GM19043 (cell line): ENCODE results near the gene DDIT4.

ENCODE experiments used
- ATAC-seq: cut with Tn5 transposase; IDR thresholded peaks from one replicate; pipeline ENCODE4 v1.9.1; 2021; ENCODE audit warnings: low read depth; ENCODE audit not compliant: unreplicated experiment

The DDIT4 gene

GRCh38 chr10:72314263-72314662 is 40.5 kb downstream of the DDIT4 start:
- no peak for ATAC-seq

GRCh38 chr10:72315054-72315453 is 41.3 kb downstream of the DDIT4 start:
- ATAC-seq: no peak

DNA sequence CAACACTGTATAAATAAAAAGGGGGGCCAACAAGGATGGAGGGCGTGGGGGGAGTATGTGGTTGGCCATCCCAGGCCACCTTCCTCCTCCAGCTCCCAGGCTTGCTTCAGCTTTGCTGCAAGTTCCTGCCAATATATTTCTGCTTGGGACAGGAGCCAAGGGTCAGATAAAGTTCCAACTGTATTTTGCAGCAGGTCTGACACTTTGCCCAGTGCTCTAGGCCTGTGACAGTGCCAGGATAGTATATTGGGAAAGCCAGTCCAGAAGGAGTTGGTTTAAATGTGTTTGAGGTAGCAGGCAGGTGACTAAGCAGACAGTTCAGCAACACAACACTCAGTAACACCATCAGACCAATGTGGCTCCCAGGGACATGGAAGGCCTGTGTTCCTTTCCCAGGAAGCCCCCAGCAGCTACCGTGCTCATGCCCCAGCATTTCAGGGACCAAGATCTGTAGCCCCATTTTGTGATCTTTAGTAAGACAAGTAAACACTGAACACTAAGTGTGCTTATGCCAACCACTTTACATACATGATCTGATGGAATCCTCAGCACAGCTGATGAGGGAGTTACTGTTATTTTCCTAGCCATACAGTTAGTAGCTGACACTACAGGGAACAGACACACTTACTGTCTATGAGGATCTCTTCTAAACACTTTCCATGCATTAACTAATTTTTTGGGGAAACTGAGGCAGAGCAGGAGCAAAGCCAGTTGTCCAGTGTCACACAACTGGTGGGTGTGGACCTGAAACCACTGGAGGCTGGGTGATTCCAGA is 42.1 kb downstream of the DDIT4 start:
- ATAC-seq: no peak

DNA sequence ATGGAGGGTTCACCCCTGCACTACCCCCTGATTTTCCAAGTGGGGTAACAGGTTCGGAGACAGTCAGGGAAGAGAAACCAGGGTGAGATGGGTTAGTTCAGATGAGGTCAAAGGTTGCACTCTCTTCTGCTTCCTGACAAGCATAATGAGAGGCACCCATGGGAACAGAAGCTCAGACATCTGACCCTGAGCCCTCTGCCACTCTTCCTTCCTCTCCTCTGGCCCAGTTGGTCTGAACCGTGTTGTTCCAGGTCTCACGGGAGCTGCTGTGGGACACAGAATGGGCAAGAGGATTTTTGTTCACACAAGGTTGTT is 42.6 kb downstream of the DDIT4 start:
- ATAC-seq: no peak

- ATAC-seq: no peak
Measured at GRCh38 chr10:72316748-72317435, 43.2 kb downstream of the DDIT4 start.

- ATAC-seq: no peak
Measured at GRCh38 chr10:72318418-72319262, 44.9 kb downstream of the DDIT4 start.

DNA sequence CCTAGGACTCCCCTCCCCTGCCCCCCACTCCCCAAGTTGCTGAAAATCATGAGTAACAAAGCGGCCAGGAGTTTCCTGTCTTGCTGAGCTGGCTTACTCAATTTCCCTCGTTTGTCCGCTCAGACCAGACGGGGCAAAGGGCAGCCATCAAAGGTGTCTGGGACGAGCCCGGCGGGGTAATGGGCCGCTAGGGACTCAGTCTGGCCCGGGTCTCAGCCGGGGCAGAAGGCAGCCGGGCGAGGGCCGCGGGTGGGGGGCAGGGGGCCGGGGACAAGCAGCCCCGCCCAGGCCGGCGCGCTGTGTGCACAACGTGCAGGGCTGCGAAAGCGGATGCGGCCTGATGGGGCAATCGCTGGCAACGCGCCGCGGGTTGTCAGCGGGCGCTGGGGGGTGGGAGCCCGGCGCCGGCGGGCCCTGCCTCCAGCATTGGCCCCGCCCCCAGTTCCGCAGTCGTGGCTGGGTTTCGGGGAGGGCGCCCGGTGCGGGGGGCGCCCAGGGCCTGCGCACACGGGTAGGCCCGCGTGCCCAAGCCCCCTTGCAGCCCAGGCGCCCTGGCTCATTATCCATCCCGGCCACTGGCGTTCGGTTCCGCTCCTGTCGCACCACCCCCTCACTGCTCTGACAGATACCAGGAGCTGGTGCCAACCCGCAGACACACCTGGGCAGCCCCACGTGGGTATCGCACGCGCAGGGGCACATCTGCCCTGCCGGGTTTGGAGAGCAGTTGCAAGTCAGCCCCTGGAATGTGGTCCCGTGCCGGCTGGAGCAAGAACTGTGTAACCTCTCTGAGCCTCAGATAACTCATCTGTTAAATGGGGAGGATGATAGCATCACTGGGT is 45.9 kb downstream of the DDIT4 start:
- peak; percentile 39 for ATAC-seq

DNA sequence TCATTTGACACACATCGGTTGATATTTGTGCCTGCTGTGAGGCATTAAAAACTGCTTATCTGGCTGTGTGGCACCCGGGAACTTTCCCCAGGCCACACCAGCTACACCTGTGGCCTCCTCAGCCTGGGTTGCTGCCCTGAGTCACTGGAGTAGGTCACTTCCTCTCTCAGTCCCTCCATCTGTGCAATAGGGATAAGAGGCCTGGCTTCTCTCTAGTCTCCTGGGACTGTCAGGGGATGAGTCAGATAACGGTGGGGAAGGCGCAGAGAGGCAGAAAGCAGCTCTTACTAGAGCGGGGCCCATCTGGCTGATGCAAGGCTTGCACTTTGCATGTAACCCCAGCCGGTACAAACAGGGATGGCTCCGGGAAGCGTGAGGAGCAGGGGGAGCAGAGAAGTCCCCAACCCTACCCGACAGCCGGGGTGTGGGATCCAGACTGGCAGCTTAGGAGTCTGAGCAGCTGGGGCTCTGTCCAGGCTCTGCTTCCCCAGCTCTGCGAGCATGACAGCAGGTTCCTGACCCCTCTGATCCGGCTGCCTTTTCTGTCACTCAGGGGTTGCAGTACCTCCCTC is 47.0 kb downstream of the DDIT4 start:
- ATAC-seq: peak; percentile 67

GRCh38 chr10:72321248-72322029 is 47.7 kb downstream of the DDIT4 start:
- no peak for ATAC-seq

DNA sequence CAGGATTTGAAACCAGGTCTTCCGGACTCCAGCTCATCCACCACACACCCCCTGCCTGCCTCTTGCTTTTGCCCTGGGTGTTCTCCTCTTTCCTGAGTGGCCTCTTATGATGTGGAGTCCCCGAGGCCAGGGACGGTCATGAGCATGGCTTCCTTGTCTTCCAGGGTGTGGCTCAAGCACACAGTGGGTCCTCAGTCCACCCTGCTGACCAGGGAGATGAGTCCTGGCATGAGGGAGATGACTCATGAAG is 48.2 kb downstream of the DDIT4 start:
- no peak for ATAC-seq

DNA sequence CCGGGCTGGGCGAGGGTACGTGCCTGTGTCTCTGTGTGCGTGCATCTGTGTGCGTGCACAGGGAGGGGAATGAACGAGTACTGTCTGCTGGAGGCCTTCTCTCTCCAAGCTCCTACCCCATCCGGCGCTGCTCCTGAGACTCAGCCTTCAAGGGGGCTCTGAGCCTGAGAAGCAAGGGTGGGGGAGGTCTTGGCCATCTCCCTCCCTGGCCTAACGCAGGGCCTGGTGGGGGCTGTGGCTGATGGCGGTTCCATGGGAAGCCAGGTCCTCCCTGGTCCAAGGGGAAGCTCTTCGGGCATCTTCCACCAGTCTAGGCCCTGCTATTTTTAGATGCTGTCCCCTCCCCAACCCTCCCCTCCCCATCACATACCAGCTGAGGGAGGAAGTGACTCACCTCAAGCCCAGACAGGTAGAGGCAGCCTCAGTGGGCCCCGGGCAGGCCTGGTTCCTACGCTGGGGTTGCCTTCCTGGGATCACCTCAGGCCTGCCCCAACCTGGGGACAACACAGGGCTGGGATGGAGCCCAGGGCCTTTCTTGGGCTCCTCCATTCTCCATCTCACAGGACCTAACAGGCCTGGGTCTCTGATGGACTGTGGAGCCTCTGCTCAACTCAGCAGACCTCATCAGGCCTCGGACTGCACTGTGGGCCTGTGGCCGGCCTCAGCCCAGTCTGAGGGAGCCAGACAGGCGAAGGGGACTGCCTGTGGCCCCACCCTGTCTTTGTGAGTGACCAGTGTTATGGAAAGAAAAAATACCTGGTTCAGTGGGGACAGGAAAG is 48.7 kb downstream of the DDIT4 start:
- ATAC-seq: no peak

DNA sequence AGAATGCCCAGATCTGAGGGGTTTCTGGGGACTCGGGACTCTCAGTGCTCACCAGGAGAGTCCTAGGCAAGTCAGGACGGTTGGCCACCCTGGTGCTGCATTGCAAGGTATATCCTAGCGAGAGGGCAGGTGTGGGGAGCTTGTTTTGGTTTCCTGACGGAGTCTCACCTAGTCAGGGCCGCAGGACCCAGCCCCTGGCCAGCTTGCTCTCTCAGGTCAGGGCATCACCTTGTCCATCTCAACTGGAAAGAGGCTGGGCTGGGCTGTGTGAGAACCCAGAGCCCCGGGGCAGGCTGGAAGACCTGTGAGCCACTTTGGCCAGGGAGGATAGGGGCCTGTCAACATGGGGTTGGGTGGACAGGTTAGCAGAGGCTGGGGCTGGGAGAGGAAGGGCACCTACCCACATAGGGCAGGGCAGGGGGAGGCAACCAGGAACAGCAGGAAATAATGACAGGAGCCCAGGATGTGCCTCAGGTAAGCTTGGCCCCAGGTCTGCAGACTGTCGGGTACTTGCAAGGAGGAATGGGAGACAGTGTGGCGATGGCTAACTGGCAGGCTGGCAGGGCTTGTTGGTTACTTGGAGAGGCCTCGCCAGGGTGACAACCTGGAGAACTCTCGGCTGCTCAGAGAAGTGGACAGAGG is 49.5 kb downstream of the DDIT4 start:
- no peak for ATAC-seq

GRCh38 chr10:72323771-72324191 is 50.1 kb downstream of the DDIT4 start:
- no peak for ATAC-seq
